ENCODE measurements around the gene CCL14. TPM values are rescaled to one million over a fixed set of nuclear protein-coding genes. Genes with fewer than 3 reads are reported as not detected.

The CCL14 gene
- total and polyA plus RNA-seq, 4 donors, result 1.9 to 124 (median 40.2) TPM

DNA sequence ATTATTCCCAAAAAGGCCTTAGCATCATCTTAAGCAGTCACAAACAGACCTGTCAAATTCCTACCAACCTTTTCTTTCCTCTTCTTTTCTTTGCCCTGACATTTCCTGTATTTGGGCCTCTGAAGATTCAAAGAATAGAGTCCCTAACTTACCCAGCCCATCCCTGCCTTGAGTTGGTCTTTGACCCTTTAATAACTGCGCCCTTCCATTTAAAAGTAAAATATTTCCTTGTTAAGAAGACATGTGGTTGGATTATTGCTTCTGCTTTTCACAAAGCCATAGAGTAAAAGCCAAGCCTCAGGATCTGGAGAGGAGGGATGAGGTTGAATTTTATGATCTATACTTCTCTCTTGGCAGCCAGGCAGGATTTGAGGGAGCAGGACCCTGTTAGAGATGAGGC is 44.4 kb upstream of the CCL14 start:
- no peaks in the 10 kb centered on the region for H3K9me3 ChIP-seq (ENCODE audit: control insufficient read depth in 4 of 4, low read length in 3 of 4)
- H3K4me1 ChIP-seq (ENCODE audit: control insufficient read depth in 4 of 4, insufficient read depth in 4 of 4, low read length in 3 of 4), result no peaks in the 10 kb centered on the region
- H3K9ac ChIP-seq (ENCODE audit: low read depth in 1 of 2, low read length in 2 of 2), result no peak overlapping the region
- WGBS, result 89% methylated on average over 1 of the region's 1 CpG
- no peak for DNase-seq (ENCODE audit: low spot score)
- H3K27me3 ChIP-seq (ENCODE audit: control insufficient read depth in 4 of 4, insufficient read depth in 4 of 4, low read length in 3 of 4), result no peaks in the 10 kb centered on the region
- TF ChIP-seq HNF4A (conservative IDR thresholded peaks at IDR 0.05) (no peak), JUND (IDR thresholded peaks at IDR 0.05) (no peak), RXRA (IDR thresholded peaks at IDR 0.05) (no peak), YY1 (IDR thresholded peaks at IDR 0.05) (no peak), HNF4G (IDR thresholded peaks at IDR 0.05) (no peak), TAF1 (conservative IDR thresholded peaks at IDR 0.05) (no peak), FOXA2 (IDR thresholded peaks at IDR 0.05) (no peak), EGR1 (IDR thresholded peaks at IDR 0.05; ENCODE audit: low read depth in 2 of 2) (no peak), SP1 (IDR thresholded peaks at IDR 0.05) (no peak), RAD21 (IDR thresholded peaks at IDR 0.05) (no peak)
- TF ChIP-seq, protein P1, sequence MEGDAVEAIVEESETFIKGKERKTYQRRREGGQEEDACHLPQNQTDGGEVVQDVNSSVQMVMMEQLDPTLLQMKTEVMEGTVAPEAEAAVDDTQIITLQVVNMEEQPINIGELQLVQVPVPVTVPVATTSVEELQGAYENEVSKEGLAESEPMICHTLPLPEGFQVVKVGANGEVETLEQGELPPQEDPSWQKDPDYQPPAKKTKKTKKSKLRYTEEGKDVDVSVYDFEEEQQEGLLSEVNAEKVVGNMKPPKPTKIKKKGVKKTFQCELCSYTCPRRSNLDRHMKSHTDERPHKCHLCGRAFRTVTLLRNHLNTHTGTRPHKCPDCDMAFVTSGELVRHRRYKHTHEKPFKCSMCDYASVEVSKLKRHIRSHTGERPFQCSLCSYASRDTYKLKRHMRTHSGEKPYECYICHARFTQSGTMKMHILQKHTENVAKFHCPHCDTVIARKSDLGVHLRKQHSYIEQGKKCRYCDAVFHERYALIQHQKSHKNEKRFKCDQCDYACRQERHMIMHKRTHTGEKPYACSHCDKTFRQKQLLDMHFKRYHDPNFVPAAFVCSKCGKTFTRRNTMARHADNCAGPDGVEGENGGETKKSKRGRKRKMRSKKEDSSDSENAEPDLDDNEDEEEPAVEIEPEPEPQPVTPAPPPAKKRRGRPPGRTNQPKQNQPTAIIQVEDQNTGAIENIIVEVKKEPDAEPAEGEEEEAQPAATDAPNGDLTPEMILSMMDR (IDR thresholded peaks at IDR 0.05; ENCODE audit: low read depth, low read length, missing input control), result no peak
- TF ChIP-seq, protein P2, sequence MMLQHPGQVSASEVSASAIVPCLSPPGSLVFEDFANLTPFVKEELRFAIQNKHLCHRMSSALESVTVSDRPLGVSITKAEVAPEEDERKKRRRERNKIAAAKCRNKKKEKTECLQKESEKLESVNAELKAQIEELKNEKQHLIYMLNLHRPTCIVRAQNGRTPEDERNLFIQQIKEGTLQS (IDR thresholded peaks at IDR 0.05), result no peak
- no peaks in the 10 kb centered on the region for H3K36me3 ChIP-seq (ENCODE audit: control insufficient read depth in 4 of 4, insufficient read depth in 3 of 4, low read depth in 1 of 4, low read length in 3 of 4)
- H3K27ac ChIP-seq (ENCODE audit: low read depth in 1 of 2, low read length in 2 of 2), result no peak overlapping the region
- H3K4me3 ChIP-seq (ENCODE audit: low read depth in 1 of 3, low read length in 3 of 3), result no peak overlapping the region

DNA sequence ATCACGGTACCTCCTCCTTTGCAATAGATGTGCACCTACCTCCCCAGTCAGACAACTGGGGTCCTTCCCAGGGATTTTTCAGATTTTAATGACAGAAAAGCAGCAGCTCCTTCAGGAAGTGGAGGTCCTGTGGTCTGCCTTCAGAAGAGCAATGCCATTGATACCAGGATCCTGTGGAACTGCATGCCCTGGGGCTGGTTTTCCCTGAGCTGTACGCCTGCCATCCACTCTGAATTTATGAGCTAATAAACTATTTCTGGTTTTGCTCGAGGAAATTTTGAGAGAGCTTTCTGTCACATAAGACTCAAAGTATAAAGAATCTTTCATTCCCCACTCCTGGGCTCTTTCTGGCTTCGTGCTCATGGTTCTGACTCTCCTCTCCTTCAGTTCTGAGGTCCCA is 41.2 kb upstream of the CCL14 start:
- Histone ChIP-seq H3K27ac (ENCODE audit: low read depth in 1 of 2, low read length in 2 of 2) (no peak overlapping the region), H3K9ac (ENCODE audit: low read depth in 1 of 2, low read length in 2 of 2) (no peak overlapping the region), H3K4me1 (ENCODE audit: control insufficient read depth in 4 of 4, insufficient read depth in 4 of 4, low read length in 3 of 4) (no peaks in the 10 kb centered on the region), H3K4me3 (ENCODE audit: low read depth in 1 of 3, low read length in 3 of 3) (no peak overlapping the region), H3K27me3 (ENCODE audit: control insufficient read depth in 4 of 4, insufficient read depth in 4 of 4, low read length in 3 of 4) (no peaks in the 10 kb centered on the region), H3K36me3 (ENCODE audit: control insufficient read depth in 4 of 4, insufficient read depth in 3 of 4, low read depth in 1 of 4, low read length in 3 of 4) (no peaks in the 10 kb centered on the region), H3K9me3 (ENCODE audit: control insufficient read depth in 4 of 4, low read length in 3 of 4) (no peaks in the 10 kb centered on the region)
- 77% methylated on average over 4 of the region's 4 CpGs for WGBS
- DNase-seq (ENCODE audit: low spot score), result no peak
- no peak for TF ChIP-seq TAF1 (conservative IDR thresholded peaks at IDR 0.05)
- TF ChIP-seq HNF4G (IDR thresholded peaks at IDR 0.05), result no peak
- TF ChIP-seq, protein P3, sequence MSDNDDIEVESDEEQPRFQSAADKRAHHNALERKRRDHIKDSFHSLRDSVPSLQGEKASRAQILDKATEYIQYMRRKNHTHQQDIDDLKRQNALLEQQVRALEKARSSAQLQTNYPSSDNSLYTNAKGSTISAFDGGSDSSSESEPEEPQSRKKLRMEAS (IDR thresholded peaks at IDR 0.05), result no peak
- TF ChIP-seq, protein P4, sequence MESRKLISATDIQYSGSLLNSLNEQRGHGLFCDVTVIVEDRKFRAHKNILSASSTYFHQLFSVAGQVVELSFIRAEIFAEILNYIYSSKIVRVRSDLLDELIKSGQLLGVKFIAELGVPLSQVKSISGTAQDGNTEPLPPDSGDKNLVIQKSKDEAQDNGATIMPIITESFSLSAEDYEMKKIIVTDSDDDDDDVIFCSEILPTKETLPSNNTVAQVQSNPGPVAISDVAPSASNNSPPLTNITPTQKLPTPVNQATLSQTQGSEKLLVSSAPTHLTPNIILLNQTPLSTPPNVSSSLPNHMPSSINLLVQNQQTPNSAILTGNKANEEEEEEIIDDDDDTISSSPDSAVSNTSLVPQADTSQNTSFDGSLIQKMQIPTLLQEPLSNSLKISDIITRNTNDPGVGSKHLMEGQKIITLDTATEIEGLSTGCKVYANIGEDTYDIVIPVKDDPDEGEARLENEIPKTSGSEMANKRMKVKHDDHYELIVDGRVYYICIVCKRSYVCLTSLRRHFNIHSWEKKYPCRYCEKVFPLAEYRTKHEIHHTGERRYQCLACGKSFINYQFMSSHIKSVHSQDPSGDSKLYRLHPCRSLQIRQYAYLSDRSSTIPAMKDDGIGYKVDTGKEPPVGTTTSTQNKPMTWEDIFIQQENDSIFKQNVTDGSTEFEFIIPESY (IDR thresholded peaks at IDR 0.05), result no peak
- TF ChIP-seq EGR1 (IDR thresholded peaks at IDR 0.05; ENCODE audit: low read depth in 2 of 2), result no peak
- no peak for TF ChIP-seq FOXA1 (IDR thresholded peaks at IDR 0.05)
- TF ChIP-seq, protein P1 (IDR thresholded peaks at IDR 0.05; ENCODE audit: low read depth, low read length, missing input control), result no peak
- TF ChIP-seq, protein P2 (IDR thresholded peaks at IDR 0.05), result no peak
- no peak for TF ChIP-seq SP1 (IDR thresholded peaks at IDR 0.05)
- TF ChIP-seq JUND (IDR thresholded peaks at IDR 0.05), result no peak
- no peak for TF ChIP-seq YY1 (IDR thresholded peaks at IDR 0.05)

All from liver (tissue), 9 donors.